ENCODE measurements around the gene KIF26B. TPM values are rescaled to one million over a fixed set of nuclear protein-coding genes. Genes with fewer than 3 reads are reported as not detected.

Gene KIF26B
- total RNA-seq, 1 donor from 2014 or later = 3.4 TPM

GRCh38 chr1:245588116-245588639, 433.4 kb downstream of the KIF26B start:
- no peaks in the 10 kb centered on the region for H3K27me3 ChIP-seq
- ATAC-seq (no peak), DNase-seq (peak; percentile 22)
- TF ChIP-seq, protein P1, sequence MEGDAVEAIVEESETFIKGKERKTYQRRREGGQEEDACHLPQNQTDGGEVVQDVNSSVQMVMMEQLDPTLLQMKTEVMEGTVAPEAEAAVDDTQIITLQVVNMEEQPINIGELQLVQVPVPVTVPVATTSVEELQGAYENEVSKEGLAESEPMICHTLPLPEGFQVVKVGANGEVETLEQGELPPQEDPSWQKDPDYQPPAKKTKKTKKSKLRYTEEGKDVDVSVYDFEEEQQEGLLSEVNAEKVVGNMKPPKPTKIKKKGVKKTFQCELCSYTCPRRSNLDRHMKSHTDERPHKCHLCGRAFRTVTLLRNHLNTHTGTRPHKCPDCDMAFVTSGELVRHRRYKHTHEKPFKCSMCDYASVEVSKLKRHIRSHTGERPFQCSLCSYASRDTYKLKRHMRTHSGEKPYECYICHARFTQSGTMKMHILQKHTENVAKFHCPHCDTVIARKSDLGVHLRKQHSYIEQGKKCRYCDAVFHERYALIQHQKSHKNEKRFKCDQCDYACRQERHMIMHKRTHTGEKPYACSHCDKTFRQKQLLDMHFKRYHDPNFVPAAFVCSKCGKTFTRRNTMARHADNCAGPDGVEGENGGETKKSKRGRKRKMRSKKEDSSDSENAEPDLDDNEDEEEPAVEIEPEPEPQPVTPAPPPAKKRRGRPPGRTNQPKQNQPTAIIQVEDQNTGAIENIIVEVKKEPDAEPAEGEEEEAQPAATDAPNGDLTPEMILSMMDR (IDR thresholded peaks at IDR 0.05) = no peak
- intact Hi-C loops (cut with DNase I) = no loop called here
- no peaks in the 10 kb centered on the region for H3K9me3 ChIP-seq
- no peaks in the 10 kb centered on the region for H3K4me1 ChIP-seq
- no peaks in the 10 kb centered on the region for H3K36me3 ChIP-seq
- H3K4me3 ChIP-seq = no peak overlapping the region
- H3K27ac ChIP-seq = no peak overlapping the region

- intact Hi-C loops (cut with DNase I) = no loop called here
- TF ChIP-seq, protein P1 (IDR thresholded peaks at IDR 0.05) = no peak
- H3K36me3 ChIP-seq = no peaks in the 10 kb centered on the region
- no peak for ATAC-seq
- no peaks in the 10 kb centered on the region for H3K9me3 ChIP-seq
- H3K27ac ChIP-seq = no peak overlapping the region
- H3K4me1 ChIP-seq = no peaks in the 10 kb centered on the region
- H3K27me3 ChIP-seq = no peaks in the 10 kb centered on the region
- DNase-seq = peak; percentile 19
- no peak overlapping the region for H3K4me3 ChIP-seq
These were observed 434.5 kb downstream of the KIF26B start for GRCh38 chr1:245589316-245589715.

- Histone ChIP-seq H3K9me3 (no peaks in the 10 kb centered on the region), H3K4me1 (no peaks in the 10 kb centered on the region), H3K27me3 (no peaks in the 10 kb centered on the region), H3K27ac (no peak overlapping the region), H3K36me3 (no peaks in the 10 kb centered on the region), H3K4me3 (no peak overlapping the region)
- ATAC-seq (no peak), DNase-seq (peak; percentile 46)
- intact Hi-C loops (cut with DNase I) = no loop called here
- TF ChIP-seq, protein P1 (IDR thresholded peaks at IDR 0.05) = no peak
These were observed 435.1 kb downstream of the KIF26B start for GRCh38 chr1:245589906-245590305.

DNA sequence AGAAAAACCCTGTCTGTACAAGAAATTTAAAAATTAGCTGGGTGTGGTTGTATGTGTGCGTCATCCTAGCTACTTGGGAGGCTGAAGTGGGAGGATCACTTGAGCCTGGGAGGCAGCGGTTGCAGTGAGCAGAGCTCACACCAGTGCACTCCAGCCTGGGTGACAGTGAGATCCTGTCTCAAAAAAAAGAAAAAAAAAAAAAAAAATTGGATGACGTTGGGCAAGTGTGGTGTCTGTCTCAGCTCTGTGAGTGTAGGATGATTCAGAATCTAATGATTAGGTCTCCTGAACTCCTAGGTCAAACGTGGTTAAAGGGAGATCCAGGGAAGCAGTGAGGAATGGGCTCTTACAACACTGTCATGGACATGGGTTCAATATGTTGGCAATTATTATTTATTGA, 435.9 kb downstream of the KIF26B start:
- Histone ChIP-seq H3K4me1 (no peaks in the 10 kb centered on the region), H3K36me3 (no peaks in the 10 kb centered on the region), H3K4me3 (no peak overlapping the region), H3K27ac (no peak overlapping the region), H3K27me3 (no peaks in the 10 kb centered on the region), H3K9me3 (no peaks in the 10 kb centered on the region)
- intact Hi-C loops (cut with DNase I) = no loop called here
- DNase-seq (no peak), ATAC-seq (no peak)
- TF ChIP-seq, protein P1 (IDR thresholded peaks at IDR 0.05) = no peak

DNA sequence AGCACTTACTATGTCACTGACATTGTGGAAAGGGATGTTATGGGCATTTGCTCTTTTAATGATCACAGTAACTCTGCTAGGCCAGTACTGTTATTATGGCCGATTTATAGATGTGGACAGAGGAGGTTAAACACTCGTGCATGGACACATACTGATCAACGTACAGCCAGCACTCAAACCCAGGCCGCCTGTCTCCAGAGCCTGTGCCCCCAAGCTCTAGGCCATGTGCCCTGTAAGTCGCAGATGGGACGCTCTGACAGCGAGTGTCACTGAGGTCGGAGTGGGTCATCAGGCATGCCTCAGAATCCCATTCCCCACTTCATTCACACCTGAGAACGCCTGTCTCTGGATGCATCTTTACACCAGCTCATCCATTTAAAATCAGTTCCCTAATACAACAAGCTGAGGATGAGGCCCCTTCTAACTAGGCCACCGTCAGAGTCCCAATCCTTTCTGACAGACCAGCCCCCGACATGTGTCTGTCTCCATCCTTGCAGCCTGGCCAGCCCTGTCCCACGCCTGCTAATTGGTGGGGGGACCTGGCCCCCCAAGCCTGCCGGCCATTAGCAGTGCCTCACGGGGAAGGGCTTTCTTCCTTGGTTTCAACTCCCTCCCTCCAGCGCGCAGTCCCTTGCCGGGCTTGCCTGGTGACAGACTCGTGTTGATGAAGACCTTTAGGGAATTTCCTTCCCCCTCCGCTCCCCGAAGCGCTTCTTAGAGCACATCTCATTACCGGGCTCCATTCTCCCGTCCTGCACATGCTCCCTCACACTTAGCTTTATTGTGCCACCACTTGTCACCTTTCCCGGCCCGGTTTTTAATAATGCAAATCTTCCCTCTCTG, 436.8 kb downstream of the KIF26B start:
- H3K9me3 ChIP-seq = no peaks in the 10 kb centered on the region
- no peak overlapping the region for H3K4me3 ChIP-seq
- no peak overlapping the region for H3K27ac ChIP-seq
- TF ChIP-seq, protein P1 (IDR thresholded peaks at IDR 0.05) = no peak
- DNase-seq = peak; percentile 53
- intact Hi-C loops (cut with DNase I) = no loop called here
- H3K4me1 ChIP-seq = no peaks in the 10 kb centered on the region
- H3K27me3 ChIP-seq = no peaks in the 10 kb centered on the region
- H3K36me3 ChIP-seq = no peaks in the 10 kb centered on the region
- ATAC-seq = no peak

Measured in upper lobe of right lung (tissue), 1 donor.